Ammon's horn (tissue), 1 donor: ENCODE measurements around the gene AKAIN1.

Experiments
- DNase-seq: peaks from one replicate; pipeline ENCODE4 v3.0.0-alpha.2; 2016; ENCODE audit warnings: low spot score

The AKAIN1 gene

DNA sequence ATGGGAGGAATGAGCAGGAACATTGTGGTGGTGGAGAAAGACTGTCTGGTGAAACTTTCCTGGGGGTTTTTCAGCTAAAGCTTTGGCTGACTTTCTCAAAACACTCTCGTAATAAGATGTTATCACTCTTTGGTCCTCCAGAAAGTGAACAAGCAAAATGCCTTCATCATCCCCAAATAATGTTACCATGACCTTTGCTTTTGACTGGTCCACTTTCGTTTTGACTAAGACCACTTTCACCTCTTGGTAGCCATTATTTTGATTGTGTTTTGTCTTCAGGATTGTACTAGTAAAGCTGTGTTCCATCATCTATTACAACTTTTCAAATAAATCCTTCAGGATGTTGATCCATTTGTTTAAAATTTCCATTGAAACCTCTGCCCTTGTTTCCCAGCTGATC, 103.2 kb downstream of the AKAIN1 start:
- DNase-seq = no peak
